ENCODE measurements around the gene LRIG1.

Gene LRIG1

DNA sequence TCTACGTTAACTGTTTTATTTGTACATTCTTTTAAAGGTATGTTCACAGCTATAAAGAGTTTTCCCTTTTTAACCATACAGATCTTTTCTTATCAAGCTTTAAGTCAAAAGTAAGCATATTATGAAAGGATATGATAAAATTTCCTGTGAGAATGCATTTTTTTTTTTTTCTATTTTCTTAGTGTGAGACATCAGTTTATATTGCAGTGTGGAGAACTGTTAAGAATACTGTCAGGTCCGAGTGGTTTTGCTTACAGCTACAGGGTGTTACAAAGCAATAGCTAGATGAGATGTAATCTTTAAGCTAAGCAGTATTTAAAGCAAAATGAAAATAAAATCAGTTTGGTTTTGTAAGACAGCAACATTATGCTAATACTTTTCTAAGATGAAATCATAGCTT, 146.8 kb downstream of the LRIG1 start:
- no peak for DNase-seq (ENCODE audit: low spot score)

DNA sequence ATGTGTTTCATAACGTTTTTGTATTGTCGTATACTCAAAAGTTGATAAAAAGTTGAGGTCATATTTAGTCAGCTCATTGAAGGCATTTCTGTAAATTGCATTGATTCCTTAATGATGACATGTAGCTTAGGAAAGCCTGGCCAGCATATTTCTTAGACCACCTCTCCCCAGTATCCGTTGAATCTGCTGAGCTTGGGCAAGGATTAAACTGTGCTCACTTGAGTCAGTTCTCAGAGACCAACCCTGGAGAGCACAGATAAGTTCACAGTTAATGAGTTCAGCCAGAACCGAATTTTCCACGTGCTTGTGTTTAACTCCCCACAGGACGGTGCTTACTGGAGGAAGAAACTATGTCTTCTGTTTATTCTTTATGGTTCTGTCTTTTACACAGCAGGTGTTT, 147.3 kb downstream of the LRIG1 start:
- DNase-seq (ENCODE audit: low spot score) = no peak

DNA sequence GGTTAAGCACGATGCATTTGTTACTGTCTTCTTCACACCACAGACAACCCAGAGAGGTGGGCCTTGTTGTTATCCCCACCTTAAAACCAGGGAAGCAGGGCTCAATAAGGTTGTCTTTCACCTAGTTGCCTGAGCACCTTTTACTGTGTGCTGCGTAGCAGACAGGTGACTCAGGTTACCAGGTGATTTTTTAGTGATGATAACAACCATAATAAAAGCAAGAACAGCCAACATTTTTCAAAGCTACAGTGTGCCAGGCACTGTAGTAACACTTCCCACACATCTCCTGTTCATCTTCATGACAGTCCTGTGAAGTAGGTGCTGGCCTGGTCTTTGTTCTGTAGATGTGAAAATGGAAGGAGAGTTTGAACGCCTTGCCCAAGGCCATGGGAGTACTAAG, 147.8 kb downstream of the LRIG1 start:
- no peak for DNase-seq (ENCODE audit: low spot score)

GRCh38 chr3:66350601-66351000, 150.2 kb downstream of the LRIG1 start:
- no peak for DNase-seq (ENCODE audit: low spot score)

- peak; percentile 90 for DNase-seq (ENCODE audit: low spot score)
Observed at GRCh38 chr3:66348704-66349103, 152.1 kb downstream of the LRIG1 start.

DNA sequence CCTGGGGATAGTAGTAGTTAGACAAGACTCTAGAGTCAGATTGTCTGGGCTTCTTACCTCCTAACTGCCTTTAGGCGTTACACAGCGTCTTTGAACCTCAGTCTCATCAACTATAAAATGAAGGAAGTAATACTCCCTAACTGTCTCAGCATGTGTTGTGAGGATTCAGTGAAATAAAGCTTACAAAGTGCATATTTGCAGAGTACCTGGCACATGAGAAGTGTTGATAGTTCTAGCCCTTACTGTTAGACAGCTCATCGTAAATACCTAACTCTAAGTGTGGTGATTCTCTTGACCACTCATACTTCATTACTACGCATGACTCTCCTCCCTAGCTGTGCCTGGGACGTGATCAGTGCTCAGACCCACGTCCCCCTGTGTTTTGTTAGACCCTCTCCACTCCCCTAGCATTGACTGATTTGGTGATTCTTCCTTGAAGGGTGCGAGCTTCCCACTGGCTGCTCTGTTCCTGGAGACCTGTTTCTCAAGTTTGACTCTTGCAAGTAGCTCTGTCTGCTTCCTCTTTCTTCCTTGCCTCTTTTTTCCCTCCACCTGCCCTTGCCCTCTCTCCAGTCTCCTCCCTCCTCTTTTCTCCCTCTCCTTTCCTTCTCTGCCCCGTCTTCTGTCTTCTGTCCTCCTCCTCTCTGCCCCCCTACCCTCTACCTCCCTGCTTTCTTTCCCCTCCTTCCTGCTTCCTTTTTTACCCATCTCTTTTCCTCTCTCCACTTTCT, 155.8 kb downstream of the LRIG1 start:
- no peak for DNase-seq (ENCODE audit: low spot score)

GRCh38 chr3:66344391-66344811, 156.4 kb downstream of the LRIG1 start:
- DNase-seq (ENCODE audit: low spot score) = no peak

- DNase-seq (ENCODE audit: low spot score) = no peak
Observed at GRCh38 chr3:66342717-66343356, 158.0 kb downstream of the LRIG1 start.

GRCh38 chr3:66338927-66339326, 161.9 kb downstream of the LRIG1 start:
- no peak for DNase-seq (ENCODE audit: low spot score)

DNA sequence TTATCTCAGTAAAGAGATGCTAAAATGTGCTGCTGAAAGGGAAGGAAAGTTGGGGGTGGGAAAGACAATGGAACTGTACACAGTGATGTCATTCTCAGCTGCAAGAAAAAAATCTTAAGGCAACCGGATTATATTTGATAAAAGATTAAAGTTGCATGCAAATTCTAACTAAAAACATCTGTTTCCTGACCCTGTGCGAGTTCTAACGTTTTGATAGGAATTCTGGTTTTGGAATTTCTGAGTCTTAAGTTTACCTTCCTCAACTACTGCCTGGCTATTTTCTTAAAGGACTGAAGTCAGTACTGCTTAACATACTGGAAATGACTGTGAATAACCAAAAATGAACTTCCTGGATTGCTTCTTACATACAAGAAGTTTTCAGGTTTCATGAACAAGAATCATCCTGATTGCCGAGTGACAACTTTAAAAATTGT, 164.5 kb downstream of the LRIG1 start:
- DNase-seq (ENCODE audit: low spot score) = no peak

DNA sequence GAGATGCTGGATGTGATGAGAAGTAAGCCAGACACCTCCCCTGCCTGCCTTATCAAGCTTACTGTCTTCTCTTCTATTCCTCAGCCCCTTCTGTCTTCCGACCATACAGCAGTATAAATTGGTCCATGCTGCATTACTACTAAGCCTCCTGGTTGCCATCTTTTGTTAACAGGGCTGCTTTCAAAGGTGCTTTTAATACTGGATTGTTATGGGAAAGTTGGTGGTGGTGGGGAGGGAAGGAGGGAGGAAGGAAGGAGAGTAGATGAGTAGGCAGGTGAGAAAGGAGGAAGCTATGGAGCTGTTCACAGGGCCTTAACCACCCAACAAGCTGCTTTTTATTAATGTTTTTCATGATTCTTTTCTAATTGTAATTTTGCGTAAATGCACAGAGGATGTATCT, 165.2 kb downstream of the LRIG1 start:
- DNase-seq (ENCODE audit: low spot score) = no peak
